Osteoblast (primary cell): ENCODE data around the gene RSAD2. TPM values are rescaled to one million over a fixed set of nuclear protein-coding genes. Genes with fewer than 3 reads are reported as not detected.

Source experiments
- DNase-seq: peaks from one replicate; pipeline ENCODE4 v3.0.0; 2011; ENCODE audit warnings: low spot score, mixed read lengths; ENCODE audit not compliant: insufficient read length; ENCODE audit errors: missing footprints
- H2AFZ ChIP-seq: 2 replicates; pipeline ENCODE4 v1.6.0; 2011; ENCODE audit warnings: mild to moderate bottlenecking, low read length
- H3K27ac ChIP-seq: 2 replicates; pipeline ENCODE4 v1.5.1; 2011; ENCODE audit warnings: mild to moderate bottlenecking, low read depth, low read length, moderate library complexity
- H3K27me3 ChIP-seq: 2 replicates; pipeline ENCODE4 v1.6.0; 2012; ENCODE audit warnings: mild to moderate bottlenecking, control low read depth, inconsistent platforms, low read length, moderate library complexity; ENCODE audit not compliant: insufficient read depth
- H3K36me3 ChIP-seq: 2 replicates; pipeline ENCODE4 v1.5.1; 2011; ENCODE audit warnings: mild to moderate bottlenecking, low read length, control low read depth, moderate library complexity; ENCODE audit not compliant: insufficient read depth
- H3K4me1 ChIP-seq: 2 replicates; pipeline ENCODE4 v1.5.1; 2011; ENCODE audit warnings: mild to moderate bottlenecking, low read length, control low read depth, moderate library complexity; ENCODE audit not compliant: insufficient read depth
- H3K4me2 ChIP-seq: 2 replicates; pipeline ENCODE4 v1.6.0; 2011; ENCODE audit warnings: mild to moderate bottlenecking, low read length; ENCODE audit not compliant: insufficient read depth
- H3K4me3 ChIP-seq: fragments of 200-600 bp; sonication (generic); 3 replicates; pipeline ENCODE4 v1.5.1; 2012; ENCODE audit warnings: mild to moderate bottlenecking, low read length, inconsistent platforms; ENCODE audit not compliant: insufficient read depth
- H3K79me2 ChIP-seq: 2 replicates; pipeline ENCODE4 v1.6.0; 2012; ENCODE audit warnings: mild to moderate bottlenecking, low read length, control low read depth, inconsistent platforms; ENCODE audit not compliant: insufficient read depth
- H3K9me3 ChIP-seq: 2 replicates; pipeline ENCODE4 v1.5.1; 2011; ENCODE audit warnings: low read depth, low read length, control low read depth
- H4K20me1 ChIP-seq: 2 replicates; pipeline ENCODE4 v1.6.0; 2012; ENCODE audit warnings: mild to moderate bottlenecking, low read length, control low read depth; ENCODE audit not compliant: insufficient read depth
- CTCF ChIP-seq: IDR thresholded peaks from 2 replicates; pipeline ENCODE4 v1.5.1; 2011; ENCODE audit warnings: mild to moderate bottlenecking, low read depth, low read length, moderate library complexity; ENCODE audit errors: extremely low read depth
- total RNA-seq: library from RNA; depleted of rRNA; stranded (reverse); fragments of >200 nt; gene quantifications from 2 replicates; pipeline ENCODE4 v1.2.3, GENCODE V29; 2012

RSAD2 gene
- total RNA-seq, 1 donor, result 0.72 TPM

GRCh38 chr2:6881516-6881915, 3.9 kb downstream of the RSAD2 start:
- no peaks in the 10 kb centered on the region for H3K79me2 ChIP-seq
- DNase-seq, result no peak
- no peaks in the 10 kb centered on the region for H3K36me3 ChIP-seq
- no peak overlapping the region for H3K4me3 ChIP-seq
- H3K4me2 ChIP-seq, result no peak overlapping the region
- H2AFZ ChIP-seq, result no peak overlapping the region
- no peaks in the 10 kb centered on the region for H3K9me3 ChIP-seq
- no peaks in the 10 kb centered on the region for H3K4me1 ChIP-seq
- H3K27me3 ChIP-seq, result no peaks in the 10 kb centered on the region
- H3K27ac ChIP-seq, result no peak overlapping the region
- TF ChIP-seq CTCF, result no peak
- H4K20me1 ChIP-seq, result no peaks in the 10 kb centered on the region

GRCh38 chr2:6883448-6884122, 6.0 kb downstream of the RSAD2 start:
- Histone ChIP-seq H3K4me1 (no peaks in the 10 kb centered on the region), H3K9me3 (no peaks in the 10 kb centered on the region), H3K27me3 (no peaks in the 10 kb centered on the region), H3K79me2 (no peaks in the 10 kb centered on the region), H3K36me3 (no peaks in the 10 kb centered on the region), H3K4me2 (no peak overlapping the region), H3K4me3 (no peak overlapping the region), H2AFZ (no peak overlapping the region), H3K27ac (no peak overlapping the region), H4K20me1 (no peaks in the 10 kb centered on the region)
- no peak for TF ChIP-seq CTCF
- DNase-seq, result no peak

GRCh38 chr2:6885551-6885950, 8.0 kb downstream of the RSAD2 start:
- Histone ChIP-seq H3K4me2 (no peak overlapping the region), H3K27ac (no peak overlapping the region), H3K79me2 (no peaks in the 10 kb centered on the region), H3K4me1 (no peaks in the 10 kb centered on the region), H2AFZ (no peak overlapping the region), H3K4me3 (no peak overlapping the region), H3K36me3 (no peaks in the 10 kb centered on the region), H4K20me1 (no peaks in the 10 kb centered on the region), H3K9me3 (no peaks in the 10 kb centered on the region), H3K27me3 (no peaks in the 10 kb centered on the region)
- no peak for DNase-seq
- TF ChIP-seq CTCF, result no peak

GRCh38 chr2:6885968-6886367, 8.4 kb downstream of the RSAD2 start:
- no peak for TF ChIP-seq CTCF

More at GRCh38 chr2:6885968-6886367, 8.4 kb downstream of the RSAD2 start:
- Histone ChIP-seq H2AFZ (no peak overlapping the region), H3K4me3 (no peak overlapping the region), H3K9me3 (no peaks in the 10 kb centered on the region), H3K79me2 (no peaks in the 10 kb centered on the region), H3K27ac (no peak overlapping the region), H4K20me1 (no peaks in the 10 kb centered on the region), H3K27me3 (no peaks in the 10 kb centered on the region), H3K36me3 (no peaks in the 10 kb centered on the region), H3K4me1 (no peaks in the 10 kb centered on the region), H3K4me2 (no peak overlapping the region)
- DNase-seq, result no peak
